HG02588 (cell line): ENCODE measurements around the gene CDK14.

Experiments
- ATAC-seq: cut with Tn5 transposase; IDR thresholded peaks from one replicate; pipeline ENCODE4 v1.9.1; 2021; ENCODE audit warnings: mild to moderate bottlenecking, moderate library complexity; ENCODE audit not compliant: unreplicated experiment

CDK14 gene

DNA sequence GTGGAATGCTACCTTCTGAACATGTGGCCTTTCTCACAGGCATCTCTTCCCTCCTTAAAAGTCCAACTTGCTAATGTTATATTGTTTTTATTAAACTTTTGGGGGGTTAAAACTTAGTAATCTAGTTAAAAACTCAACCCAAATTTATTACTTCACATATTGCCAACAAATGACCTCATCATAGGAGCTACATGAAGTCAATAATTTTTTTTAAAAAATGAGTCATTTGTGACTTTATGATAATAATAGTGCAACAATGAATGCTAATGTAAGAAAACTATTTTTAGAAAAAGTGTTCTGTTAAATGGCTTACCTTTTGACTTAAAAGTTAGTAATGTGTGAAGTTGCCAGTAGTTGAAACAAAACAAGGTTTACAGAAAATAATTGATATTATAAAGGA is 342.2 kb downstream of the CDK14 start:
- no peak for ATAC-seq

GRCh38 chr7:90939666-90940065 is 343.5 kb downstream of the CDK14 start:
- no peak for ATAC-seq

DNA sequence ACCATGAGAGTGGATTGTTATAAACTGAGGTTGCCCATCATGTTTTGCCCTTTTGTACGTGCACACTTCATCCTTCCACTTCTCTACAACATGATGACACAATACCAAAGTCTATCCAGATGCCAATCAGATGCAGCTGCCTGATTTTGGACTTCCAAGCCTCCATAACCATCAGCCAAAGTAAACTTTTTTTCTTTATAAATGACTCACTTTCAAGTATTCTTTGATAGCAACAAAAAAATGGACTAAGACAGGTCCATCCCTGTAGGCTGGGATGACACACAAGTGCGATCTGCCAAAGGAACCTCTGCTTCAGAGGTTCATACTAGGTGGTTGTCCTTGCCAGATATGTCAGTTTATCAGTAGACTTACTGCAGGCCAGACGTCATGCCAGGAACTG is 347.9 kb downstream of the CDK14 start:
- no peak for ATAC-seq

DNA sequence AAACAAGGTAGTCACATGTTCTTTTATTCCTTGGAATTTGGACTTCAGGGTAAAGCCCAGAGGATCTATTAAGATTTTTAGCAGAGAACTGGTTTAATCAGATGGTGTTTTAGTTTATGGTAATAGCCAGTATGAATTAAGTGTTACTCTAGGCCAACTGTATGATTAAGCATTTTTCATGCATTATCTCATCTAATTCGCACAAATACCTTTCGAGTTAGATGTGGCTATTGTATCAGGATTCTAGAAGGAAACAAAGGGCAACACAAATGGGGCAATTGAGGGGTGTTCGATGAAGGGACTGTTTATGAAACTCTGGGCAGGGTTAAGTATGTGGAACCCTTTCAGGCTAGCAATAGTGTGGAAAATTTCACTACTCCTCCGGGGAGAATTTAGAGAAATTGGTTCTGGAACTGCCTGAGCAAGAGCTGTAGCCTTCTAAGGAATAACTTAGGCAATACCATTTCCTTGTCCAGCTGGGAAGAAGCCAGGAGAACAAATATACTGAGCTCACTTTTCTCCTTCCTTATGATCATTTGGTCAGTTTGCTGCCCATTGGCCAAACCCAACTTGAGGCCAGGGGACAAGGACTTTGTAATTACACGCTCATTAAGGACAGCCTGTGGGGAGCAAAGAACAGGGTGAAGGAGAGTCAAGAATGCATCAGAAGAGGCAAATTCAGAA is 349.1 kb downstream of the CDK14 start:
- no peak for ATAC-seq

GRCh38 chr7:90946730-90947501 is 350.8 kb downstream of the CDK14 start:
- ATAC-seq: no peak

GRCh38 chr7:90948085-90948484 is 352.0 kb downstream of the CDK14 start:
- ATAC-seq: no peak

DNA sequence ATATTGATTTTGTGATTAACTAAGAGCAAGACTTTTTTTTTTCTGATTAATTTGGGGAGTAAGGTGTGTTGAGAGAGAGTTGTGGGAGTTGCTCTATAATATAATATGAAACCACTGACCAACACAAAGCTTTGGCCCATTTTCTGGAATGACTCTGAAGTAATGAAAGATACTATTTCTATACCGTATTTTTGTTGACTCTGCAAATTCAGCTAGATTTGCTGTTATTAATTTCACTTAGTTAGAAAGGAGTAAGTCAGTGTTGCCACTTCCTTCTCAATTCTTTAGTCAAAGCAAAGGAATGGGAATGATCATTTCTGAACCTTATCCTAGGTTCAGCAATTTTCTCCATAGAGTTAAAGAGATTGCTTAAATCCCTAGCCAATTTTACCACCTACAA is 355.1 kb downstream of the CDK14 start:
- no peak for ATAC-seq

GRCh38 chr7:90951986-90952954 is 356.1 kb downstream of the CDK14 start:
- ATAC-seq: no peak

DNA sequence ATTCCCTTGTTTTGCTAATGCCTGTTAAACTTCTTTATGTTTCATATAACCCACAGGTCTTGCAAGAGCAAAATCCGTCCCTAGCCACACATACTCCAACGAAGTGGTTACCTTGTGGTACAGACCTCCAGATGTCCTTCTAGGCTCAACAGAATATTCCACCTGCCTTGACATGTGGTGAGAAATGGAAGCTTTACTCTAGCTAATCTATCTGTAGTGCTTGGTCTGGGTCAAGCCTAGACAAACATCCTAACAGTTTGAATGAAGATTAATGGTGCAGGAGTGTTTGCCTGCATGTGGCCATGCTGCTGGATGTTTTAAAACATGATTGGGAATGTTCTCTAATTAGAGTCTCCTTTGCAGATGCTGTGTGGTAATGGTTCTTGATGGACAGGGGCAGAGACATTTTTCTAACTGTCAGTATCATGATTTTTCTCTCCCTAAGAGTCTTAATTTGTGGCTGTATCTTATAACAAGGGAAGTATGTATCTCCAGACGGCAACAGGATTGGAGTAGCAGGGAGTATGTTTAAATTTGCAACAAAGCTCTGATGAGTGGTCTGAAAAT is 359.6 kb downstream of the CDK14 start:
- no peak for ATAC-seq

DNA sequence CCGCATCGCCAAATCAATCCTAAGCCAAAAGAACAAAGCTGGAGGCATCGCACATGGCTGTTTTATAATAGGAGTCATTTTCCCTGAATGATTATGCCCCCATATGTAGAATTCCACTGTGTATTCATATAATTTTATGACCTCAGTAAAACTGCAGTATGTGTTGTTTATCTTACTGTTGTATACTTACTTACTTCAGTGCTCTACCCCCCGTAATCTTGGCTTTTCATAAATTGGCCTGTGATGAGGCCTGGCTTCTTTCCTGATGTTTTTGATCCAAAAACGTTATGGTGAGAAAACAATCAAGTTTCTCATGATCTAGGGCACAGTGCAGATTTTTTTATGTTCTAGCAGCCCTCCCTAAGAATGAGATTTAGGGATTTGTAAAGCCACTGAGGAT is 361.8 kb downstream of the CDK14 start:
- no peak for ATAC-seq

DNA sequence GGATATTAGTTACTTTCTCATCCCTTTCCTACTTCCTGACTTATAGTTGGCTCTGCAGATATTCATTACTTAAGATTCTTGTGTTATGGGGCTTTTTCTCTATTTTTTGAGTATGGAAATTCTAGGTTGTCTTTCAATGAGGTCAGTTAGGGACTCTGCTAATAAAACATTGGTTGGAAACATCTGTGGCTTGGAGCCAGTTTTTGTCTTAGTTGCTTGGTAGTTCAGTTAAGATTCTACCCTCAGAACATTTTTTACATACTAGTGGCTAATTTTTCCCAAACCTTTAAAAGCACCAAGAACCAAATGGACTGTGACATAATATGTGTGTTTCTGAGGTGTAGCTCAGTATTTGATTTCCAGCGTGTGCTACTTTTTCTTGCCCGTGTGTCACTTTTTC is 362.5 kb downstream of the CDK14 start:
- no peak for ATAC-seq

GRCh38 chr7:90961037-90961725 is 365.1 kb downstream of the CDK14 start:
- no peak for ATAC-seq

DNA sequence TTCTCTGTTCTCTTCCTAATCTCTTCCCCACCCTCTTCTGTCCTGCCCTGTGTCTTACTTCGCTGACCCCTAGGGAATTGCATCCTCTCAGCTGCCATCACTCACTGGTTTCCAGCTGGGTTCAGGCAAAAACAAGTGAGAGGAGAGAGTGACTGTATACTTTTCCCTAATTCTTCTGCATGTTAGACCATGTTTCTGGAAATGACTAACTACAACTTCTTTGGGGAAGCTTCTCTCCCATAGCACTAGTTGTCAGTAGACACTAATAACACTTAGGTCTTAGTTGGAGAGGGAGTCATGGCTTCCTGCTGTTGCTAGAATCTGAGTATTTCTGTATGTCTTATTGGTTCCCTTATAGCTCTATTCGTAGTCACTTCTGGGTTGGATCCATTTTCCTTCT is 369.1 kb downstream of the CDK14 start:
- no peak for ATAC-seq

DNA sequence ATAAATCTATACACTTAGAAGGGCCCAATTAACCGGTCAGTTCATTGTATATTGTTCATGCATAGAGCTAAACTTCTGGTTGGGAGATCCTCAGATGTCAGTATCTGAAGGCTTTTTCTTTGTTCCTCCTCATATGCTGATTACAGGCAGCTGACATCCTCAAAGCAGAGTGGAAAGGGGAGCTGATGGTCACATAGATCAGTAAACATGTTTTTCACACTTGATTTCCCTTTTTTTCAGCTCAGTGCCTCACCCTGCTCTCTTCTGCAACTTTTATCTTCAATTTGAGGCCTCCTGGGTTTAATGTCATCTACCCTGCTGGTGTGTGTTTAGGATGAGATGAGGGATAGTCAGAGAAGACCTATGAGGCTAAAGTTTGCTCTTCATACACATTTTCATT is 370.2 kb downstream of the CDK14 start:
- no peak for ATAC-seq

- ATAC-seq: no peak
Measured at GRCh38 chr7:90968871-90969270, 372.8 kb downstream of the CDK14 start.

DNA sequence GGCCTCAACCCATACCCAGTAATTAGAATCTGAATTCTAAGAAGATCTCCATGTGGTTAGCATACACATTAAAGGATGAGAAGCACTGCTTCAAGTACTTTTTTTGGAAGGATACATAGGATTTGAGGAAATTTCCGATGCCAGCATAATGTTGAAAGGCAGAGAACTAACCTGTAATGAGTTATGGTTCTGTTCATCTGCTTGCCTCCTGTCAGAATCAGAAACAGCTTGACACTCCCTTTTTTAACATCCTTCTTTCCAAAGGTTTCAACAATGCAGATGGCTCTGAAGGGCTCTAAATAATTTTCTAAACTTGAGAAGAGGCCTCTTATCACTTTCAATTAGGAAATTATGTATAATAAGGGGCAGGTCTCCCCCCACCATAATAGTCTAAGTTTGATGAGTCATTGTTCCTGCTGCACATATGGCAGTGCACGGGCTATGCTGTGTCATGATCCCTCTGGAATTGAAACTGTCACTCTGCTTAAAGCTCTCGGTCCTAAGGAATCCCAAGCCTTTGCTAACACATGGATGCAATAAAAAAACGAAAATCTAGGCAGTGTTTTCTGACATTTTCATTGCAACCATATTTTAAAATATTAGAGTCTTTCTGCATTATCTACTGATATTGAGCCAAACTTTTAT is 376.9 kb downstream of the CDK14 start:
- no peak for ATAC-seq

DNA sequence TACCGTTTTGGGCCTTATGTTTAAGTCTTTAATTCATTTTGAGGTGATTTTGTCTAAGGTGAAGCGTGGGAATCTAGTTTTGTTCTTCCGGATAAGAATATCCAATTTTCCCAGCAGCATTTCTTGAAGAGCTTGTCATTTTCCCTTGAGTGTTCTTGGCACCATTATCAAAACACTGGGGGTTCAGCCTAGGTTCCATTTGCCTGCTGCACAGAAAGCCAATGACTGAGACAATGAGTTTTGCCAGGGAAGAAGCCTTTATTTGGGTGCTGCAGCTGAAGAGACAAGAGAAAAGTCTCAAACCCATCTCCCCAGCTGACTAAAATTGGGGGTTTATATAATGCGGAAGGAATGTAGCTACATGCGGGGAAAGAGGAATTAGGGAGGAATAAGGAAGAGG is 380.9 kb downstream of the CDK14 start:
- no peak for ATAC-seq

- no peak for ATAC-seq
Measured at GRCh38 chr7:90980545-90980944, 384.4 kb downstream of the CDK14 start.

DNA sequence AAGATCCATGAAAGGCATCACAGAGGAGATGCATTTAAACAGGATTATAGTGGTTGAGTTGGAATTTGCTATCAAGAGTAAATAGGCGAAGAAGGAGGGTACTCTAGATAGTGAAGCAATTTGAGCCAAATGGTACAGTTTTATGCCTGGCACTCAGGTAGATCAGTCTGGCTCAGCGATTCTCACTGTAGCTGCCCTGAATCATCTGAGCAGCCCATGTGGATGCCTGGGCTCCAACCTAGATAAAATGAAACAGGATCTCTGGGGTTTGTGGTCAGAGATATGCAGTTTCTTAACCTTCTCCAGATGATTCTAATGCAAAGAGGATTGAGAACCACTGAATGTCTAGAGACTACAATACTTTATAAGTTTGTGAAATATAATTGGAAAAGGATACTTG is 386.1 kb downstream of the CDK14 start:
- no peak for ATAC-seq

- ATAC-seq: no peak
Measured at GRCh38 chr7:90984692-90985091, 388.6 kb downstream of the CDK14 start.
